GM10847 (cell line): ENCODE results near the gene MAGI1.

Experiments
- POLR2A ChIP-seq: IDR thresholded peaks from 2 replicates; pipeline ENCODE4 v1.6.1; 2011; ENCODE audit not compliant: insufficient read length; ENCODE audit errors: extremely low read depth

The MAGI1 gene

DNA sequence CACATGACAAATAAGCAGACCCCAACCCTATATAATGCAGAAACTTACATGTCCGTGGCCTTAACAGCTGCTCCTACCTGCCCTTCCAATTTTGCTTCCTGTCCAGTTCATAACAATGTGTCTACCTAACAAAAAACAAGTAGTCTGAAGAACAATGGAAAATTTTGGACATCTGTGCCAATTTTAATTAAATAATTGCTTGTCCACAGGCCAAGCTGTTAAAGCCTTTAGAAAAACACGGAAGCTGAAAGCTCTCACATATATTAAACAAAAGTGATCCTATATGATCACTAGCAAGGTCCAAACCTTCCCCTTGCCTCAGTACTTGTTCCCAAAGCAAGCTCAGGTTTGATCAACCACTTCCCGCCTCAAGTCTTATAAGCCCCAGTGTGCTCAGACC is 37.1 kb downstream of the MAGI1 start:
- no peak for TF ChIP-seq POLR2A

DNA sequence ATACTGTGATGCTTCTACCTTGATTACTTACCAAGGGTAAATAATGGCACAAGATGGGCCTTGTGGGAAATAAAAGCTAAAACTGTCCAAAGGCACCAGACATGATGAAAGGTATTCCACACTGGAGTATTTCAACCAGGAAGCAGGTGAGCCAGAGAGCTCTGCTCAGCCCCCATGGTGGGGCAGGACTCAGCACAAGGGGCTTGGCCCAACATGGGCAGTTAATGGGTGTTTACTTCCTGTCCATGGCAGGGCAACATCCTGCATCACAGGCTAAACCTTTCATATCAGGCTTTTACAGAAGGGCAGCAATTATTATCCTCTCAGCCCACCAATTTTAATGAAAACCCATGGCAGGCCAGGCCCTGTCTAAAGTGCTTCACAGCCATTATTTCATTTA is 38.2 kb downstream of the MAGI1 start:
- no peak for TF ChIP-seq POLR2A

DNA sequence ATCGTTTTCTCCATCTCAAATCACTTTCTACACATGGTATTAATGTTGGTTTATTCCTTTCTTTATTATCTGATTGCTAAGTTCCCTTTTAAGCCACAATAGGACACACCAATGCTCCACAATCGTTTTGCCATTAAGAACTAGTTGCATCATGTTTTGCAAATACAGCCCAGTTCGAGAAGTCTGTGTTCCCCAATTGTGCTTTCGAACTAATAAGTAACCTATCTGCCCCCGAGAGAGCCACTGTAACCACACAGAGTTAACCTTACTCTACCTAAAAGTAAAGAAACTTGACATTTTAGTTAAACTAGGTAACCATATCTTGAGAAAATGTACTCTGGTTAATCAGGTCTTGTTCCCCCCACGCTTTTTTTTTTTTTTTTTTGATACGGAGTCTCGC is 39.1 kb downstream of the MAGI1 start:
- TF ChIP-seq POLR2A, result no peak

DNA sequence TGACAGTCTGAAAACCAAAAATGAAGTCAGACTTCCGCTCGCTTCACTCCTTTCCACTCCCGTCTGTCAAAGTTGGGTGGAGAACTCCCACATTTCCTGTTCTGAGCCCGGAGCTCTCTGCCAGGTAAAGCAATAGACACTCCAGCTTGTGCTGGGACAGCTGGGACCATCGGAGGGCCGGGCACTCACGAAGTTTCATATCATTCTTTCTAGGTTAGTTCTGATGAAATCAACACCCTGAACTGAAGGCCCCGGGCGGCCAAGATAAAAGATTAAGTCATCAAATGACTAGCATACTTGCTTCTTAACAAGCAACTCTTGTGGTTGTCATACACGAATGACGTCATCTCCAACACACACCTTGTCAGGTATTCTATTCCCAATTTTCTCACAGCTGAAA is 42.1 kb downstream of the MAGI1 start:
- TF ChIP-seq POLR2A, result no peak

DNA sequence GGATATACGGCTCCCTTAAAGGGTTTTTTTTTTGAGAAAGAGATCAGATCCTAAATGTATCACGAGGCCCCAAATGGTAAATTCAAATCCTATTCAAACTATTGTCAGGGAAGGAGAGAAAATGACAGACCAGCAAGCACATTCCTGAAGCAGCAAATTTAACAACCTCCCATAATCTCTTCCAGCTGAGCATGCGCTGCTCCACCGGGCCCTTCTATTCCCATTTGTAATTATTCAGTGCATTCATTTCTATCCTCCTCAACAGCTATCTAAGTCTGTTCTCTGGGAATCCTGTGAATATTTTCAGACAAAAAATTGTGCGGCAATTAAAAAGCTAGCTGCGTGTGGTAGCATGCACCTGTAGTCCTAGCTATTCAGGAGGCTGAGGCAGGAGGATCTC is 43.2 kb downstream of the MAGI1 start:
- TF ChIP-seq POLR2A, result no peak

DNA sequence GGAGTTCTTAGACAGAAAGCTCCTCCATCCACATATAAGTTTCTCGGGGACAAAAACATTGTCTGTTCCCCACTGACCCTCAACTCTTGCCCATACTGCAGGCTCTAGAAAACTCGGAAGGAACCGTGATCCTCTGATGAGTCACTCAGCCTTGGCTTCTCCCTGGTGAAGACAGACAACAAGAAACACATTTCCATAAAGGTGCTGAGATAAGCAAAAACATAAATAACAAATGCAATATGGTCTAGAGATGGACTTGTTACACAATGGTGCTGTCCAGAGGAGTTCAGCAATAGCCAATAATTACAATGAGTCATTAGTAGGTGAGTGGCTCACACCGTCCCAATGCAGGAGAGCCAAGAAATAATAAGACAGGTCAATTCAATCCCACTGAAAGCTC is 43.7 kb downstream of the MAGI1 start:
- no peak for TF ChIP-seq POLR2A

DNA sequence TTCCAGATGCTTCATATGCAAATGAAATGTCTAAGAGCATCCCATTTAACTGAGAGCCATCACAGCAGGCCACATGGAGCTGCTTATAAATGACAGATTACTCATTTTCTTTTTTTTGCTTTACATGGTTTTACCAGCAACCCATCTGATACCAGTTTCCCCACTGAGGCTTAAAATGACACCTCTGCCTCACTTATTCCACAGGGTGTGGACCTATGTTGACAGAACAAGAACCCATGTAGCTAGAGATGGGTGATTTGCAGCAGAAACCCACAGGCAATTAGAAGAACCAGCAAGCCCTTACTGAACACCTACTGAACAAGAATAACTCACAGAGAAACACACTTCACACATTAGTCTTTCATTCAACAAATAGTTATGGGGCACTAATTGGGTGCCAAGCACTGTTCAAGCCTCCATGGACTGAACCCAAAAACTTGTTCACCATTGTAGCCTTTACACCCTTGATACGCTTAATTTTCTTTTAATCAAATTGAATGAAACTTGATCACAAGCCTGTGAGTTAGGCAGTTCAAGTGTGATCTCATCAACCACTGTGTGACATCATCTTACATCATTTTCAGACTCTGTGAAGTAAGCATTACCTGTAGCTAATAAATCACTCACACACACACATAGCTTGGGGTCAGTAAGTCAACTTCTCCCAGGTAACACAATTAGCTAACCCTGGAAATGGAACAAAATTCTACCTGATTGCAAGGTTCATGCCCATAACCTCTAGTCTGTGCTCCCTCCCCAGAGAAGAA is 45.4 kb downstream of the MAGI1 start:
- no peak for TF ChIP-seq POLR2A

DNA sequence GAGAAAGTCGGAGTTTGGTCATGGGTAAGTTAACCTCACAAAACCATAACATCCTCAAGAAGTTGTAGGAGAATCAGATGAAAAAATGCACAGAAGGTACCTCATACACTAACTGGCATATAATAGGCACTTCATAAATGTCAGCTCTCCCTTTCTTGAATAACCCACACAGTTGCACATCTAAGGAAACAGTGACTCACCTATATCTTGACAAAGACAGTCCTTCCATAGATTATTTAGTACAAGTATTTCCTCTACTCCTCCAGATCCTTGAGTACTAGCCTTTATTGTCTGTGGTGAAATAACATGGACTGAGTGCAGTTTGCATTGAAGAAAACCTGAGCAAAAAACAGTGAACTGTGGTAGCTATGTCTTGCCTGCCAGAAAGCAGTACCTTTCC is 46.6 kb downstream of the MAGI1 start:
- TF ChIP-seq POLR2A, result no peak

DNA sequence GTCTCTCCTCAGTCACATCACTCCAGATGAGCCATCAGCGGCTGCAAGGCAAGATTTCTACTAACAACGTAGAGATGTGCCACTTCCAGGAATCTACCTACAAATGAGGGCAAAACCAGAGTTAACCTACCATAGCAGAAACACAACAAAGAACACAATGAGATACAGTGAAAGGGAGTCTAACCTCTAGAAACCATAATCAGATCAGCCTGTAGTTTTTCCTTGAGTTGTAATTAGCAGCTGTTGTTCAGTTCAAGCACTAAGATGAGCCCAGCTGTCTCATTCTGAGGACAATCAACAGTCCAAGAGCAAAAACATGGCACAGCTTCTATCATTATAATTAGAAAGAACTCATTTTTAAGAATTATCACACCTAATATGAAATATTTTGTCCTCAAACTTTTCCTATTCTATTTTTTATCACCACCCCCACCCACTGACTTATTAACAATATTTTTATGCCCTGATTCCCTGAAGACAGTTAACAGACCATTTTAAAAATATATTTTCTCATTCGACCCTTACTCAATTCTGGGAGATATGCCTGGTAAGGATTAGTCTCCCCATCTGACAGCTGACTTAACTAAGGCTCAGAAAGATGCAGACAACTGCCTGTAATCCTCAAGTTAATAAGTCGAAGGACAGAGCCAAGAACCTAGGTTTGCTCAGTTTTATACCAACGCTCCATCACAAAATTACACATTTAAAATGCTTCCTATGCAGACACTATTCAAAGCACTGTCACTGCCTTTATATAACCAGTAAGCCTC is 50.1 kb downstream of the MAGI1 start:
- no peak for TF ChIP-seq POLR2A

DNA sequence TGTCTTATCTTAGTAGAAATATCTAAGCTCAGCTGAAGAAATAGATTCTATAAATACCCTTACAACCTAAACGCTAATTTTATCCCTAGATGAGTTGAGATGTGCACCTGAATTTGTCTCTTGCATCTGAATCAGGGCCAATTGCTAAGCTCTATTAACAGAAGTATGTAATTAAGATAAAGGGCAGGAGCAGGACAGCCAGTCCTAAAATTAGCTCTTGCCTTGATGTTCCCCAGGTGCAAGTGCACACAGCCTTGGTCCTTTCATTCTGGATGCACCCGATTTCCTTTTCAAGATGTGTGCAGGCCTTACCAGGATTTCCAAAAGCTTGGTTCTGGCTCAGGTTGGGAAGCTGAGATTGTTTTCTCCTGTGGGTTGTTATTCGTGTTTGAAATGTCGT is 52.4 kb downstream of the MAGI1 start:
- no peak for TF ChIP-seq POLR2A

DNA sequence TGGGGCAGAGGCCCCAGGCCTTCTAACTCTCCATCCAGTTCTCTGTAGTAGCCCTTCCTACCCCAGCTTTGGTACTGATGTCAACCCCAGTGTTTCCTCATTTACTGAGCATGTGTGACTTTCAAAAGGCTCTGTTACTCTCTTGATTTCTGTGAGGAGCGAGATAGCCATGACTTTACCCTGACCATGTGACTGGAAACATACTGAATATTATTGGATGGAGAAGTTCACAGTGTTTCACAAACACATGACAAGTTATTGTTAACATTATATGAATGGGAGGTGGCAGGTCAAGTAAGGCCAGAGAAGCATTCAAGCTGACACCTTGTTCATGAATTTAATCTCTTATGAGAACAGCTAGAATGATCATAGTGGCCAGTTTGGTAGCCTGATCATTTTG is 53.7 kb downstream of the MAGI1 start:
- TF ChIP-seq POLR2A, result no peak

DNA sequence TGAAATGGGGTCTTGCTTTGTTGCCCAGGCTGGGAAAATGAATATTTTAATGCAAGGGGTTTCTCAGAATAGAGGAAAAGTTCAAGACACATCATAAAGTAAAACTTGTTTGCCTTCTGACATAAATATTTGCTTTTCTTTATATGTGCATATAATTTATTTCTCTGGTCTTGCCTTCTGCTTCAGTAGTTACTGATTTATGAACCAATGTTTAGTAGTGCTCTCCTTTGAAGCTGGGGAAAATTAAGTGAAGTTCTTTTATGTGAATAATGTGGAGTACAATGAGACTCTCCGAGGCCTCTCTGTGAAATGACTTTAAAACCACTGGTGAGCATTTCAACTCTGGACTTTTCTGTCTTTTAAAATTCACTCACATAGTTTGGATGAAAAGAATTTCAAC is 55.6 kb downstream of the MAGI1 start:
- no peak for TF ChIP-seq POLR2A

DNA sequence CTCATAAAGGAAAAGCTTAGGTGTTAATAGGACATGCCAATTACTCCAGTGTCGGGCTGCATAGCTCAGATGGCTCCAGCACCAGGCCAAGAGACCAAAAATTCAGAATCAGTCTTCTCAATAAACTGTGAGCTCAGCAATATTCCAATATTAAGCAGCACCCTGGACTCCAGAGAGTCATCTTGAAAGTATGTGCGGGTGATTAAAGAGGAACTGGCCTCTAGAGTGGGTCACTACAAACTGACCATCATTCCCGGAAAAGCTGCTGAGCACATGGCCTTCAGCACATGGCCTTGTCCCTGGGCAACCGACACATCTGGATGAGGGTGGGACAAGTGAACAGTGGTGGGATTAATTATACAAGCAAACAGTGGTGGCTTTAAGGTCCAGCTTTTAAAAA is 59.0 kb downstream of the MAGI1 start:
- TF ChIP-seq POLR2A, result no peak

DNA sequence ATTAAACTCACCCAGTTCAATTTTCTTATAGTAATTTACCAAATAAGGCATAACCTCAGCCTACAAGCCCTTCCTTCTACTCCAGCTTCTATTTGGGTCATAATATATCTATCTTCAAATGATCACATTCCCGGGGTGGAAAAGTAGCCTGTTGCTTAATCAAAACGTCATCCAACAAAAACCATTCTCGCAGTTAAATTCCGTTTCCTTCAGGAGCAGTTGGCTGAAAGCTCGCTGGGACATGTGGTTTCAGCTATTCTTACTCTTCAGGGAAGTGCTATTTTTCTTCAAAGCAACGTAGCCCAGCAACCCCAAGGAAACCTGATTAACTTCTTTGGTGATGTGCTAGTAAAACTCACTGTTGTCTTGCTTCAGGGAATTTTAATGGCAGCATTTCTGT is 59.6 kb downstream of the MAGI1 start:
- TF ChIP-seq POLR2A, result no peak

DNA sequence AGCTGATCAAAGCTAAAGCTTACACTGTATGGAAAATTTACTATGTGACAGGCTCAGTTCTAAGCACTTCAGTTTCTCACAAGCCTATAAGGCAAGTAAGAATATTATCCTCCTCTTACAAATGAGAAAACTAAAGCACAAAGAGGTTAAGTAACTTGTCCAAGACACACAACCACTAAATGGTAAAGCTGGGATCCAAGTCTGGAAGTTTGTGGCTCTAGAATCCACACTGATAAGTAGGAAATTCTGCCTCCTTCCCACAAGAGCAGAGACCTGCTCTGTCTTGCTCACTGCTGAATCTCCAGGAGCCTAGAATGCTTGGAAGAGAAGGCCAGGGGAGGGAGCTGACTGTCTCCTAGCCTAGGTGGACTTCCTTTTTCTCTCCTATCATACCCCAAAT is 60.6 kb downstream of the MAGI1 start:
- TF ChIP-seq POLR2A, result no peak

DNA sequence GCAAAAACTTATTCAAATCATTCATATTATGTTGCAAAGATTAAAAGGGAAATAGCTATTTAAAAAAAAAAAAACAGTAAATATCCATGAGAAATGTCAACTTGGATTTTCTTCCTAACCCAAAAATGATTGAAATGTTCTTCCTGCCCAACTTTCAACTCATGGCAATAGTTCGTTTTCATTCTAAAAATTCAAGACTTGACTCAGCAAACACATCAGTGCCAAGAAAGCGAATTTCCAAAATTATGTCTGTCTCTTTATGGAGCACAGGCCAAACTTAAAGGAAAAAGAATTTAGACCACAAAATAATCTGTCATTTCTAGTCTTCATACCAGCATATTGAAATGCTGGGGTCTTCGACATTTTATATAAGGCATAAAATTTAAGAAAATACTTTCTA is 63.7 kb downstream of the MAGI1 start:
- no peak for TF ChIP-seq POLR2A

DNA sequence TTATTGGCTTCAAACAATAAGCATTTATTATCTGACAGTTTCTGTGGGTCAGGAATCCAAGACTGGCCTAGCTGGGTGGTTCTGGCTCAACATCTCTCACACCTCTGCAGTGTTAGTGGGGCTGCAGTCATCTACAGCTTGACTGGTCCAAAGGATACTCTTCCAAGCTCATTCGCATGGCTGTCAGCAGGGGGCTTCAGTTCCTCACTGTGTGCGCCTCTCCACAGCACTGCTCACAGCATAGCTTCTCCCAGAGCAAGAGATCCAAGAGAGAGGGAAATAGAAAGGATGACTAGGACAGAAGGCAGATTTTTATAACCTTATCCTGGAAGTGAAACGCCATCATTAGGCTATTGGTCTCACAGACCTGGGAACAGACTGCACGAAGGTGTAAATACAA is 64.2 kb downstream of the MAGI1 start:
- TF ChIP-seq POLR2A, result no peak
